GM18511 (cell line): Measurements from ENCODE around the gene URB2.
A peak's percentile ranks its signal among the peaks of the same experiment; 100 is the strongest.
"Not testable (repeated sequence)": the region's sequence is repeated elsewhere in the genome, so short reads cannot be mapped to it uniquely, and the experiment has no call there.

Experiments
- ATAC-seq: cut with Tn5 transposase; IDR thresholded peaks from one replicate; pipeline ENCODE4 v1.9.1; 2021; ENCODE audit warnings: mild to moderate bottlenecking, moderate library complexity; ENCODE audit not compliant: unreplicated experiment

URB2 gene

GRCh38 chr1:229625915-229626831, at the start of gene URB2, which contains the start of gene TAF5L:
URB2 (plus strand) TSS chr1:229626247; CDS start chr1:229627634, 1,387 bp downstream.
TAF5L (minus strand) TSS chr1:229626122; CDS start chr1:229614482, 11,640 bp downstream.
- peak; percentile 87 for ATAC-seq

- peak; percentile 55 for ATAC-seq
Observed at GRCh38 chr1:229578168-229579058, 47.6 kb upstream of the URB2 start.

- peak; percentile 92 for ATAC-seq
Observed at GRCh38 chr1:229579059-229579673, 46.9 kb upstream of the URB2 start.

DNA sequence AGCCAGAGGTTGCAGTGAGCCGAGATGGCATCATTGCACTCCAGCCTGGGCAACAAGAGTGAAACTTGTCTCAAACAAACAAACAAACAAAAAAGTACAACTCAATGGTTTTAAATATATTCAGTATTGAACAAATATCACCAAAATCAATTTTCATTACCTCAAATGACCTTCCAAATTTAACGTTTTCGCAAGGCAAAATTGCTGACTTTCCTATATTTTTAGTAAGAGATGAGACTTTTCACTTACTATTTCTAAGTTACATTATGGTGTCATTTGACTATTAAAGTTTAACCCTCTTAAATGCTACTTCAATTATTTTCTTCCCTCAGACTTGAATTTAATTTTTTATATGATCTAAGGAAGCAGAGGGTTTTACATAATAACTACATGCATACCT, 44.6 kb upstream of the URB2 start:
- no peak for ATAC-seq

DNA sequence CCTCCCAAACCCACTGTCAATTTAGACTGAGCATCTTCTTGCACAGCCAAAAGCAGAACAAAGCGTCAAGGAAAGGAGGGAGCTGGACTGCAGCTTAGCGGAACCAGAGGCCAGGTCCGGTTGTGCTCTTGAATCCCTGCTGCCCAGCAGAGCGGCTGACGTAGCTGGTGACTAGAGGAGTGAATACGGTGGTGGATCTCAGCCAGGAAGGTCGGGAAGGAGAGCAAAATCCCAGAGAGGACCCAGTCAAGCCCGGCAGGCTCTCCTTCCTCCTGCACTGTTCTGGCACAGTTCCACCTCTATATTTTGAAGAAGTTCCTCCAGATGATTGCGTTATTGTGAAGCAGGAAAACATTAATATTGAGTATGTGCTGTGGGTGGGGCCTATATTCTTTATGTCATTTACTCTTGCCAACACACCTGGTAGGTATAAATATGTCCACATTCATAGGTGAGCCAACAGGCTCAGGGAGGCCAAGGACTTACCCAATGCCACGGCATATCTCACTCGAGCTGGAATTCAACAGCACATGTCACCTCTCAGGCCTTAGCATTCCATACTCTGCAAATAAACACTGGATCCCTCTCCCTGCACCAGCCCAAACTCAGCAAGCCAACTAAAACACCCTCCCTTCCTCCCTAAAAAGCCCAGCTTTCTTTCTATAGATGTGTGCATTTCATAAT, 43.9 kb upstream of the URB2 start:
- ATAC-seq = no peak

DNA sequence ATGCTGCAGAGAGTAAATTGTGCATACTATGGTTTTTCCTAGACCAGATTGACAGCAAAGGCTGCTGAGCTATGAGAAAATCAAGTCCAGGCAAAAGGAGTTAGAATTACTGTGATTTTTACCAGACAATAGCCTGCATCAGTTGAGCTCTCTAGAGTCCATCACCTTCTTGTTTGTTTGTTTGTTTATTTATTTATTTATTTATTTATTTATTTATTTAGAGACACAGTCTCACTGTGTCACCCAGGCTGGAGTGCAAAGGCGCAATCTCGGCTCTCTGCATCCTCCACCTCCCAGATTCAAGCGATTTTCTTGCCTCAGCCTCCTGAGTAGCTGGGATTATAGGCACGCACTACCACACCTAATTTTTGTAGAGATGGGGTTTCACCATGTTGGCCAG, 43.3 kb upstream of the URB2 start:
- ATAC-seq = no peak

DNA sequence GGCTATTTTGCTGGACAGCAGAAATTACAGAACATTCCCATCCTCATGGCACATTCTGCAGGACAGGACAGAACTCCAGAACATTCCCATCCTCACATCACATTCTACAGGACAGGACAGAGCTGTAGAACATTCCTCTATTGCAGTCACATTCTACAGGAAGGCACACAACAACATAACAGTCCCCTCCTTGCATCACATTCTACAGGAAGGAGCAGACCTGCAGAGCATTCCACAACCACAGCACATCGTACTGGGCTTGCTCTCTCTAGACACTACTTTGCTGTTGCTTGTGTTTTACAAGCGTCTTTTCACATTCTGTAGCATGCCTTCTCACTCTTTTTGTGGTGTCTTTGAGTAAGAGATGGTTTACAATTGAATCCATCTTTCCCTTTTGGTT, 40.7 kb upstream of the URB2 start:
- ATAC-seq = no peak

DNA sequence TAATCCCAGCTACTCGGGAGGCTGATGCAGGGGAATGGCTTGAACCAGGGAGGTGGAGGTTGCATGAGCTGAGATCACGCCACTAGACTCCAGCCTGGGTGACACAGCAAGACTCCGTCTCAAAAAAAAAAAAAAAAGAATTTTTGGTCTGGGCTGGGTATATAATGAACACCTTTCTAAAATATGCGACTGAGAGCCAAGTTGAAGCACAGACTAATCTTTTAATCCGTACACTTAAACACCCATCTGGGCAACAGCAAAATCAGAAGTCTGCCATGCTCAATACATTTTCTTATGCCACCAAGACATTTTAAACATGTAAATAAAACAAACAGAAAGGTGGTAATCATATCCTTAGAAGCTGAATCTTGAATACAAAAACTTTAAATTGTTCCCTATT, 35.9 kb upstream of the URB2 start:
- ATAC-seq = no peak

DNA sequence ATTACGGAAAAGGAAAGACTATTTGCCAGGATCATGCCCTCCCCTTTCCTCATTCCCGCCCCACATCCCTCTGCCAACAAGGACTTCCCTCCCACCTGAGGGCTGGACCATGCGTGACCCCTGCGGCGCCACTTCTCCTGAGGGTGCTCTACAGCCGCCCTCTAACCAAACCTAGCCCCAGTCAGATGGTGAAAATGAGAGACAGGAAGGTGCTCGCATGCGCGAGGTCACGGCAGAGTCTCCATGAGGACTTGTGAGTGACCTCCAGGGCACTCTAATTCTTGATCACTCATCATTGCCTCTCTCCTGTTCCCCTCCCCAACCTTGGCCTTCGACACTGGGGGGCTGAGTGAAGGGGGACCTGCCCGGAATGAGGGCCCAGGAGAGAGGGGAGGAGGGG, 32.2 kb upstream of the URB2 start:
- no peak for ATAC-seq

GRCh38 chr1:229594227-229595008, 31.6 kb upstream of the URB2 start:
- no peak for ATAC-seq

- ATAC-seq = not testable (repeated sequence)
Observed at GRCh38 chr1:229595876-229596275, 30.2 kb upstream of the URB2 start.

GRCh38 chr1:229596925-229597699, 28.9 kb upstream of the URB2 start:
- no peak for ATAC-seq

GRCh38 chr1:229597877-229598276, 28.2 kb upstream of the URB2 start:
- no peak for ATAC-seq

DNA sequence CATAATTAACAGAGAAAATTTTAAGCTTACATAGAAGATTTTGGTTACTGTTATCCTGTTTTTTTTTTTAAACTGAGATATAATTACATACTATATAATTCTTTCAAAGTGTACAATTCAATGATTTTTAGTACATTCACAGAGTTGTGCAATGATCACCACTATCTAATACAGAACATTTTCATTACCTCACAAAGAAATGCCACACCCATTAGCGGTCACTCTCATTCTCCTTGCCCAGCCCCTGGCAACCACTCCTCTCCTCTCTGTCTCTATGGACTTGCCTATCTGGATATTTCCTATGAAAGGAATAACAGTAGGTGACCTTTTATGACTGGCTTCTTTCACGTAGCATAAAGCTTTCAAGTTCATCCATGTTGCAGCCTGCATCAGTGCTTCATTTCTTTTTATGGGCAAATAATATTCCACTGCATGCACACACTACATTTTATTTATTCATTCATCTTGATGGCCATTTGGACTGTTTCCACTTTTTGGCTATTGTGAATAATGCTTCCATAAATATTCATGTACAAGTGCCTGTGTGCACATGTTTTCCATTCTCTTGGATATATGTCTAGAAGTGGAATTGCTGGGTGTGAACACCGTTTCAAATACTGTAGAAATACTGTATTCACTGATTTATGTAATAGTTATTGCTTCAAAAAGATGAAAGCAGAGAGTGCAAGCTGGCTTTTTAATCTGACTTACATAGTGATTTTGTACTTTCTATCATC, 26.7 kb upstream of the URB2 start:
- no peak for ATAC-seq

DNA sequence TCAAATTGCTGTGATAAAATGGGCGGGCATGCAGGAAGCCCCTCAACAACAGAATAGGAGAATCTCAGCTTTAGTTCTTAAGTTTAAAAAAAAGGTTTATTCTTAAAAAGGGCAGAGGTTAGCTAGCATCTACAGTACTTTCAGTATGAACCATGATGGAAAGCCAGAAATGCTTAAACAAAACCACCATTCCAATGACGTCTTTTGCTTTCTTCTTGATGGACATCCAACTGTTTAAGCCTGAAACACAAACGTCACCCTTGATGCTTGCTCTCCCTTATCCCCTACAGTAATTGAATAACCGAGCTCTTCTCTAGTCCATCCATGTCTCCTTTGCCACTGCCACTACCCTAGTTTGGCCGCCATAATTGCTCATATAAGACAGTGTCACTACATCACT, 25.8 kb upstream of the URB2 start:
- ATAC-seq = no peak

DNA sequence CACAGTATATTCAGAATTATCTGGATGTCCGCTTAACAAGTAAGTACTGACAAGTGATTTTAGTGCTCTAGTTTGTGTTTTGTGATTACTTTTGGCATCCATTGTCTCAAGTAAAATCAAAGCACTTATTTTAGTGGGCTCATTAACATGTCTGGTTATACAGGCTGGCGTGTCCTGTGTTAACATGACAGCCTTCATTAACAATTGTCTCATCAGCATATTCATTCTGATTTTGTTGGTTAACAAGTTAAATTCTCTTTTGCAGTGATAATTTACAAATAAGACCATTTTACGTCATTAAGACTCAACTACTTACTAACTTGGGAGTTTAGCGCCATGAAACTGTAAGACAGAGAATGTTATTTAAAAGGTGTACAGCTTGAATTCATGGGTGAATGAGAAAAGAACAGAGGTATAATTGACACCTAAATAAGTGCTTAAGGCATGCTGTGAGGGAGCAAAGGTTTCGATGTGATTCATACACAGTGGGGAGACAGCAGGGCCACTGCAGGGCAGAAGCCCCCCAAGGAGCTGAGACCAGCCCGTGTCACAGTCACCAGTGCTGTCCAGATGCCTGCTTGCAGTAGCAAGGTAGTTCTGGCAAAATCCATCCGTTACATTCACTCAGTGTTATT, 22.6 kb upstream of the URB2 start:
- ATAC-seq = no peak

DNA sequence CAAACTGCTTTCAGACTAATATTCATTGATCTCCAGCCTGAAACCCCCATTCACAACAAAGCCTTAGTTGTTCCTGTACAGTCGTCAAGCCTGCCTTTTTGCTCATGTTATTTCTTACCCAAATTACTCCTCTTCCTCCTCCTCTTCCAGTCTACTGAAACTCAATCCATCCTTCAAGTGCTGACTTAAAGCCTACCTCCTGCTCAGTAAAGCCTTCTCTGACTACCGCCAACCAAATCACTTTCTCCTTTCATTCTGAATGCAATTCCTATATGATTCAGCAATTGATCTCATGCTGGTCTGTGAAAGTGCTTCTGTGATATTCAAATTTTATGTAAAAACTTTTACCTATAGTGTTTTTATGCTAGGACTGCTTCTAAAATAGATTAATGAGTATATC, 18.7 kb upstream of the URB2 start:
- no peak for ATAC-seq

DNA sequence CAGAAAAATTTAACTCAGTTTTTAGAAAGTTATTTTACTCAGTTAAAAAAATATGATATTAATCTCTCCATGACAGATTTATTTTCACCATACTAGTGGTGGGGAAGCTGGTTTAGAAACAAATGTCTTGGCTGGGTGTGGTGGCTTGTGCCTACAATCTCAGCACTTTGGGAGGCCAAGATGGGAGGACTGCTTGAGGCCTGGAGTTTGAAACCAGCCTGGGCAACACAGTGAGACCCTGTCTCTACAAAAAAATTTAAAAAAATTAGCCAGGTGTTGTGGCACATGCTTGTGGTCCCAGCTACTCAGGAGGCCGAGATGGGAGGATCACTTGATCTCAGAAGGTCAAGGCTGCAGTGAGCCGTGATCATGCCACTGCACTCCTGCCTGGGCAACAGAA, 17.5 kb upstream of the URB2 start:
- ATAC-seq = no peak
